NT2/D1 (cell line): ENCODE measurements around the gene NDUFAF2.

ENCODE experiments used
- SUZ12 ChIP-seq: IDR thresholded peaks from 2 replicates; pipeline ENCODE4 v1.6.1; 2011; ENCODE audit not compliant: insufficient read length, insufficient read depth; ENCODE audit errors: extremely low read depth
- YY1 ChIP-seq: IDR thresholded peaks from 2 replicates; pipeline ENCODE4 v1.6.1; 2011; ENCODE audit not compliant: insufficient read length, insufficient read depth
- ZNF274 ChIP-seq: IDR thresholded peaks from 2 replicates; pipeline ENCODE4 v1.6.1; 2011; ENCODE audit warnings: mild to moderate bottlenecking, low read depth, low read length

DNA sequence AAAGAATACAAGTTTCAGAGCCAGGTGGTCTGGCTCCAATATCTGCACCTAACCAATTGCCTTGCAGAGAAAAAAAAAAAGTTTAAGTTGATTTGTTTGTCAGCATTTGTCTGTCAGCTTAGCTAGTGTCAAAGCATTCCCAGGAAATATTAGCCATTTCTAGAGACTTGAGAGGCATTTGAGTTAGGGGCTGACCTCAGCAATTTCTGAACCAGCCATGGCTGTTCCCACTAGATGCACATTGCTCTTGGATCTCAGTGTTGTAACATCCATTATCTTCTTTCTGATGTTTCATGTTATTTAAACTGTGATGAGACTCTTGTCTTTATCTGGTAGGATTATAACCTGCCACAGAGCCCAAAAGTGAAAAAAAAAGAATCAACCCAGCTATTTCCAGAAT is 102.3 kb downstream of the NDUFAF2 start:
- TF ChIP-seq ZNF274 (no peak), YY1 (no peak), SUZ12 (no peak)
